Right lobe of liver (tissue), 4 donors: Measurements from ENCODE around the gene RPS6KB1.

Experiments
- POLR2A ChIP-seq: fragments of 450-650 bp; IDR thresholded peaks from one replicate; pipeline ENCODE4 v1.6.1; 2017; ENCODE audit warnings: antibody characterized with exemption, mild to moderate bottlenecking
- TF ChIP-seq, protein P1 (sequence below), 4 donors: fragments of 200-600 bp in 3 of 4; fragments of 450-650 bp in 1 of 4; IDR thresholded peaks; one replicate each; pipeline versions ENCODE4 v1.5.1 to v1.8.0; 2016 to 2022; ENCODE audit warnings: antibody characterized with exemption in 4 of 4, mild to moderate bottlenecking in 2 of 4
- donor health status: DM: no; HTN: no; CAD: no.
- donor health status: DM: no; HTN: no; CAD: no.
- donor health status: DM: no; HTN: yes; CAD: no.

DNA sequence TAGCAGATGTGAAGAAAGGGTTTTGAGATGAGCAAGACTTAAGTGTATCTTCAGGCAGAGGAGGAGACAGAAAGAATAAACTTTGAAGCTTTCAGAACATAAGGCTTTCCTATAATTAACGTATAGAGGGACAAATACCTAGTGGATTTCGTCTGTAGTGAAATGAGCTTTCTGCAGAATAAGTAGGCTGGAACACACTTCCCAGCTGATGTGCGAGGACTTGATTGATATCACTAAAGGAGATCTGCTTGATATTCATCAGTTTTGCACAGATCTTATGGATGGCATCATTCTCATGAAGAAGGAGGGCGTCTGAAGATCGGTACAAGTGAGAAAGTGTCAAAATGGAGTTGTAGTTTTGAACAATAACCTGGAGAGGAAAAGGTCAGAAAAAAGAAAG lies 15.0 kb upstream of the RPS6KB1 start:
- TF ChIP-seq, protein P1, sequence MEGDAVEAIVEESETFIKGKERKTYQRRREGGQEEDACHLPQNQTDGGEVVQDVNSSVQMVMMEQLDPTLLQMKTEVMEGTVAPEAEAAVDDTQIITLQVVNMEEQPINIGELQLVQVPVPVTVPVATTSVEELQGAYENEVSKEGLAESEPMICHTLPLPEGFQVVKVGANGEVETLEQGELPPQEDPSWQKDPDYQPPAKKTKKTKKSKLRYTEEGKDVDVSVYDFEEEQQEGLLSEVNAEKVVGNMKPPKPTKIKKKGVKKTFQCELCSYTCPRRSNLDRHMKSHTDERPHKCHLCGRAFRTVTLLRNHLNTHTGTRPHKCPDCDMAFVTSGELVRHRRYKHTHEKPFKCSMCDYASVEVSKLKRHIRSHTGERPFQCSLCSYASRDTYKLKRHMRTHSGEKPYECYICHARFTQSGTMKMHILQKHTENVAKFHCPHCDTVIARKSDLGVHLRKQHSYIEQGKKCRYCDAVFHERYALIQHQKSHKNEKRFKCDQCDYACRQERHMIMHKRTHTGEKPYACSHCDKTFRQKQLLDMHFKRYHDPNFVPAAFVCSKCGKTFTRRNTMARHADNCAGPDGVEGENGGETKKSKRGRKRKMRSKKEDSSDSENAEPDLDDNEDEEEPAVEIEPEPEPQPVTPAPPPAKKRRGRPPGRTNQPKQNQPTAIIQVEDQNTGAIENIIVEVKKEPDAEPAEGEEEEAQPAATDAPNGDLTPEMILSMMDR (IDR thresholded peaks at IDR 0.05), result no peak
- no peak for TF ChIP-seq POLR2A
